Glutamatergic neuron (in vitro differentiated cells): Measurements from ENCODE around the gene SGF29. TPM values are rescaled to one million over a fixed set of nuclear protein-coding genes. Genes with fewer than 3 reads are reported as not detected.
"Not testable (repeated sequence)": the region's sequence is repeated elsewhere in the genome, so short reads cannot be mapped to it uniquely, and the experiment has no call there.

ENCODE experiments used
- DNase-seq: peaks from one replicate; pipeline ENCODE4 v3.0.0; 2022
- H3K27ac Mint-ChIP-seq: one replicate; pipeline ENCODE4 v1.8.0; 2020; ENCODE audit warnings: mild to moderate bottlenecking, mixed read lengths, inconsistent platforms; ENCODE audit not compliant: unreplicated experiment
- H3K27me3 Mint-ChIP-seq: one replicate; pipeline ENCODE4 v1.8.0; 2020; ENCODE audit warnings: mild to moderate bottlenecking, moderate library complexity, mixed read lengths, inconsistent platforms; ENCODE audit not compliant: unreplicated experiment
- H3K36me3 Mint-ChIP-seq: one replicate; pipeline ENCODE4 v1.8.0; 2020; ENCODE audit warnings: mild to moderate bottlenecking, mixed read lengths, inconsistent platforms; ENCODE audit not compliant: unreplicated experiment
- H3K4me1 Mint-ChIP-seq: one replicate; pipeline ENCODE4 v1.8.0; 2020; ENCODE audit warnings: mild to moderate bottlenecking, low read depth, mixed read lengths, inconsistent platforms; ENCODE audit not compliant: unreplicated experiment
- H3K4me3 Mint-ChIP-seq: one replicate; pipeline ENCODE4 v1.8.0; 2020; ENCODE audit warnings: mild to moderate bottlenecking, mixed read lengths, inconsistent platforms; ENCODE audit not compliant: unreplicated experiment
- H3K9me3 Mint-ChIP-seq: one replicate; pipeline ENCODE4 v1.8.0; 2020; ENCODE audit warnings: mild to moderate bottlenecking, moderate library complexity, mixed read lengths, inconsistent platforms; ENCODE audit not compliant: unreplicated experiment
- total RNA-seq: library from RNA; stranded (reverse); fragmentation: NEBNext Ultra II Directional; extraction: Animal tissue kit (Norgen Biotek cat#: 25700); gene quantifications from one replicate; pipeline ENCODE4 v1.2.1, GENCODE V29; 2021; ENCODE audit not compliant: unreplicated experiment
- TF ChIP-seq, protein P1 (sequence below): fragments of 200-600 bp; sonication (generic); IDR thresholded peaks from one replicate; pipeline ENCODE4 v1.5.0; 2021; ENCODE audit not compliant: partially characterized antibody, unreplicated experiment

The SGF29 gene
- total RNA-seq, 1 donor from 2014 or later = 29.2 TPM

DNA sequence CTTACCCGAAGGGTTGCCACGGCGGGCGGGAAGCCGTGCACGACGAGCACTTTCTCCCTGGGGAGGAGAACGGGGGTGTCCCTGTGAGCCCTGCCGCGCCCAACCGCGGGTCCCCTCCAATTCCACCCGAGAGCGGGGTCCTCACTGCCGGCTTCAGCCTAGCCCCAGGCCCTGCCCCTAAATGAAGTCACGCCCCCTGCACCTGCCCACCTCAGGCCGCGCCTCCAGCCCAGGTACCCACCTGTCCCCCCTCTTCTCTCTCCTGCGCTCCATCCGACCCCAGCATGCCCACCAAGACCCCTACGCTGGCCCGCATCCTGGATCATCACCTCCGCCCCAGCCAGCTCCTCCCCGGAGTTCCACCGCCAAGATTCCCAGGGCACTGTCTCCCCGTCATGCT, 60.2 kb downstream of the SGF29 start:
- DNase-seq, H3K27me3 Mint-ChIP-seq, H3K27ac Mint-ChIP-seq: not testable (repeated sequence)

GRCh38 chr16:28614561-28614960, 60.8 kb downstream of the SGF29 start:
- H3K27me3 Mint-ChIP-seq, DNase-seq, H3K9me3 Mint-ChIP-seq, H3K27ac Mint-ChIP-seq, H3K36me3 Mint-ChIP-seq, H3K4me1 Mint-ChIP-seq, H3K4me3 Mint-ChIP-seq: not testable (repeated sequence)

More for the DNA sequence above, 60.2 kb downstream of the SGF29 start:
- H3K4me1 Mint-ChIP-seq, H3K36me3 Mint-ChIP-seq, H3K9me3 Mint-ChIP-seq, H3K4me3 Mint-ChIP-seq: not testable (repeated sequence)

GRCh38 chr16:28615486-28616223, 61.9 kb downstream of the SGF29 start:
- H3K4me3 Mint-ChIP-seq, H3K27me3 Mint-ChIP-seq, H3K4me1 Mint-ChIP-seq, H3K9me3 Mint-ChIP-seq, H3K36me3 Mint-ChIP-seq, H3K27ac Mint-ChIP-seq: not testable (repeated sequence)
- TF ChIP-seq, protein P1, sequence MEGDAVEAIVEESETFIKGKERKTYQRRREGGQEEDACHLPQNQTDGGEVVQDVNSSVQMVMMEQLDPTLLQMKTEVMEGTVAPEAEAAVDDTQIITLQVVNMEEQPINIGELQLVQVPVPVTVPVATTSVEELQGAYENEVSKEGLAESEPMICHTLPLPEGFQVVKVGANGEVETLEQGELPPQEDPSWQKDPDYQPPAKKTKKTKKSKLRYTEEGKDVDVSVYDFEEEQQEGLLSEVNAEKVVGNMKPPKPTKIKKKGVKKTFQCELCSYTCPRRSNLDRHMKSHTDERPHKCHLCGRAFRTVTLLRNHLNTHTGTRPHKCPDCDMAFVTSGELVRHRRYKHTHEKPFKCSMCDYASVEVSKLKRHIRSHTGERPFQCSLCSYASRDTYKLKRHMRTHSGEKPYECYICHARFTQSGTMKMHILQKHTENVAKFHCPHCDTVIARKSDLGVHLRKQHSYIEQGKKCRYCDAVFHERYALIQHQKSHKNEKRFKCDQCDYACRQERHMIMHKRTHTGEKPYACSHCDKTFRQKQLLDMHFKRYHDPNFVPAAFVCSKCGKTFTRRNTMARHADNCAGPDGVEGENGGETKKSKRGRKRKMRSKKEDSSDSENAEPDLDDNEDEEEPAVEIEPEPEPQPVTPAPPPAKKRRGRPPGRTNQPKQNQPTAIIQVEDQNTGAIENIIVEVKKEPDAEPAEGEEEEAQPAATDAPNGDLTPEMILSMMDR = peak; percentile 74
- DNase-seq = peak; percentile 79

GRCh38 chr16:28616224-28616577, 62.5 kb downstream of the SGF29 start:
- not testable (repeated sequence) for H3K9me3 Mint-ChIP-seq, H3K4me1 Mint-ChIP-seq, H3K27me3 Mint-ChIP-seq, H3K4me3 Mint-ChIP-seq, H3K27ac Mint-ChIP-seq, DNase-seq, H3K36me3 Mint-ChIP-seq

GRCh38 chr16:28616636-28617035, 62.9 kb downstream of the SGF29 start:
- no peak overlapping the region for H3K27ac Mint-ChIP-seq
- no peaks in the 10 kb centered on the region for H3K4me1 Mint-ChIP-seq
- H3K9me3 Mint-ChIP-seq = no peaks in the 10 kb centered on the region

DNA sequence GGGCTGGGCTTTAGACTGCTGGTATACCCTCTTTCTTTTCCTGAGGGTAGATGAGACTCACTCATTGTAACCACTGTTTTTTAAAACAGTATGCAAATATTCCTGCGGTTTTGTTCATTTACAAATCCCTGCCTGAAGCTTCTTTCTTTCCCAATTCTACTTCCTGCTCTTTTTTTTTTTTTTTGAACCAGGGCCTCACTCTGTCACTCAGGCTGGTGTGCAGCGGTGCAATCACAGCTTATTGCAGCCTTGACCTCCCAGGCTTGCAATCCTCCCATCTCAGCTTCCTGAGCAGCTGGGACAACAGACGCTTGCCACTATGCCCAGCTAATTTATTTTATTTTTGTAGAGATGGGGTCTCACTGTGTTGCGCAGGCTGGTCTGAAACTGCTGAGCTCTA, 64.2 kb downstream of the SGF29 start:
- Mint-ChIP-seq H3K4me3 (no peak overlapping the region), H3K4me1 (no peaks in the 10 kb centered on the region), H3K27me3 (no peaks in the 10 kb centered on the region), H3K9me3 (no peaks in the 10 kb centered on the region), H3K27ac (no peak overlapping the region), H3K36me3 (no peaks in the 10 kb centered on the region)
- TF ChIP-seq, protein P1 = no peak
- no peak for DNase-seq

More at GRCh38 chr16:28616636-28617035, 62.9 kb downstream of the SGF29 start:
- DNase-seq = no peak
- no peaks in the 10 kb centered on the region for H3K27me3 Mint-ChIP-seq
- no peak overlapping the region for H3K4me3 Mint-ChIP-seq
- TF ChIP-seq, protein P1 = no peak
- H3K36me3 Mint-ChIP-seq = no peaks in the 10 kb centered on the region

DNA sequence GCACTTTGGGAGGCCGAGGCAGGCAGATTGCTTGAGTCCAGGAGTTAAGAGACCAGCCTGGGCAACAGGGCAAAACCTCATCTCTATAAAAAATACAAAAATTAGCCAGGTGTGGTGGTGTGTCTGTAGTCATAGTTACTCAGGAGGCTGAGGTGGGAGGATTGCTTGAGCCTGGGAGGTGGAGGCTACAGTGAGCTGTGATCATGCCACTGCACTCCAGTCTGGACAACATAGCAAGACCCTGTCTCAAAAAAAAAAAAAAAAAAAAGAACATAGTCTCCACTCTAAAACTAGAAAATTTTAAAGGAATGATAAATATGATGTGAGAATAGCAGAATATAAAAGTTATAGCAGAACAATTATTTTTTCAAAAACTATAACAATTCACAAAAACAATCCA, 66.6 kb downstream of the SGF29 start:
- H3K27me3 Mint-ChIP-seq, H3K36me3 Mint-ChIP-seq, H3K4me1 Mint-ChIP-seq, H3K27ac Mint-ChIP-seq, H3K9me3 Mint-ChIP-seq, H3K4me3 Mint-ChIP-seq, DNase-seq: not testable (repeated sequence)
